Mucosa of gallbladder (tissue), 1 donor: ENCODE data around the gene KLK4. TPM values are rescaled to one million over a fixed set of nuclear protein-coding genes. Genes with fewer than 3 reads are reported as not detected.
"Not testable (repeated sequence)": the region's sequence is repeated elsewhere in the genome, so short reads cannot be mapped to it uniquely, and the experiment has no call there.

Experiments used
- DNase-seq: peaks from one replicate; pipeline ENCODE4 v3.0.0-alpha.2; 2020; ENCODE audit warnings: low spot score
- total RNA-seq: library from RNA; stranded (reverse); gene quantifications from one replicate; pipeline ENCODE4 v1.2.1, GENCODE V29; 2021
- donor health status: DM: no; HTN: no; CAD: no.

KLK4 gene
- total RNA-seq, 1 donor from 2014 or later: not detected

- no peak for DNase-seq
Measured at GRCh38 chr19:50912727-50913716, 1.8 kb upstream of the KLK4 start.

DNA sequence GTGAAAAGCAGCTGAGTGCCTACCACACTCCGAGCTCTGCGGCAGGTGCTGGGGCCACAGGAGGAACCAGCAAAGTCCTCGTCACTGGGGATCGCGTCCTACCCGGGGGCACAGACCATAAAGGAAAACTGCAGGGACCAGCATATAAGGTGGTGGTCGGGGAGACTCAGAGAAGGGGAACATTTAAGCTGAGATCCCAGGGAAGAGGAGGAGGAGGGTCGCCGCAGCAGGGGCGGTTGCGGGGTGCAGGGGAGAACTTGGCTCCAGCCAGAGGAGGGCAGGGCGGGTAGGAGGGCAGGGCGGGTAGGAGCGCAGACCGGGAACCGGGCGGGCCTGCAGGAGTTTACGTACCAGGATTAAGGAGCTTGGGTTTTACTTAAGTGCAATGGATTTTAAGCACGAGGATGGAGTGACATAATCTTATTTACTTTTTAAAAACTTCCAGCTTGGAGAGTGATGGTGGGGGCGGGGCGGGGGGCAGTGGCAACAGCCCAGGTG, 956 bp upstream of the KLK4 start:
- DNase-seq: no peak

- DNase-seq: no peak
Measured at GRCh38 chr19:50910722-50911121, 473 bp downstream of the KLK4 start.

GRCh38 chr19:50909240-50910070, 1.7 kb downstream of the KLK4 start:
- DNase-seq: peak; percentile 38

DNA sequence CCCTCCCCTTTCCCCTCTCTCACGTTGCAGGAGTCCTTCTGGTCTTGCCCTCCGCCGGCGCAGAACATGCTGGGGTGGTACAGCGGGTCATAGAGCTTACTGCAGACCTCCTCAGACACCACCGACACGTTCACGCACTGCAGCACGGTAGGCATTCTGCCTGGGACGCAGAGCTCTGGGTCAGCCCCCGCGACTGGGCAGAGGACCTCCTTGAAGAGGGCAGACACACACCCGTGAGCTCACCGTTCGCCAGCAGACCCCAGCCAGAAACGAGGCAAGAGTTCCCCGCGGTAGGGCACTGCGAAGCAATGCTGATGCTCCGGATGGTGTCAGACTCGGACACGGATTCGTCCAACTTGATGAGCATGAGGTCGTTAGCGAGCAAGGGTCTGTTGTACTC, 2.9 kb downstream of the KLK4 start:
- DNase-seq: no peak

GRCh38 chr19:50906217-50906616, 5.0 kb downstream of the KLK4 start:
- DNase-seq: no peak

DNA sequence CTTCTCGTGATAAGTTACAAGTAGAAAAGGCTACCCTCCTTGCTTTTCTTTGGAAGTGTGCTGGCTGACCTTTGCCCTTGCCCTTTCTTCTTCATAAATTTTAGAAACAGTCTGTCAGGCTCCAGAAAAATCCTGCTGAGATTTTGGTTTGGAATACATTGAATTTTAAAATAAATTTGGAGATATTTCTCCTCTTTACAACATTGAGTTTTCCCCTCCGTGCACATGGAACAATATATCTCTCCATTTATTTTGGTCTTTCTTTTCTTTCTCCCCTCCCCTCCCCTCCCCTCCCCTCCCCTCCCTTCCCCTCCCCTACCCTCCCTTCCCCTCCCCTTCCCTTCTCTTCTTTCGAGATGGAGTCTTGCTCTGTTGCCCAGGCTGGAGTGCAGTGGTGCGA, 8.6 kb downstream of the KLK4 start:
- no peak for DNase-seq

DNA sequence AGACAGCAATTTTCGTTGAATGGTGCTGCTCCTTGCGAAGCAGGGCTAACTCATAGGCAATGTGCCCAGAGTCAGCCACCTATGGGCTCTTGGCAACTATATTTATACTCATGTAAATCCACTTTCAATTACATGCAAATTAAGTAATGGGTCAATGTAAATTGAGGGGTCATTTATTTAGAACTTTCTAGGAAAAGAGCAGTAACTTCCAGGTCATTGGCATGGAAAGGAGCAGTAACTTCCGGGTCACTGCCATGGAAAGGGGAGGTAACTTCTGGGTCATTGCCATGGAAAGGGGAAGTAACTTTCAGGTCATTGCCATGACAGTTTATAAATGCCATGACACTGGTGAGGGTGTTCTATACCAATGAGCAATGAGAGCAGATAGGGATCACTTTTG, 11.6 kb downstream of the KLK4 start:
- no peak for DNase-seq

GRCh38 chr19:50898018-50898417, 13.2 kb downstream of the KLK4 start:
- no peak for DNase-seq

GRCh38 chr19:50897612-50898011, 13.6 kb downstream of the KLK4 start:
- DNase-seq: no peak

DNA sequence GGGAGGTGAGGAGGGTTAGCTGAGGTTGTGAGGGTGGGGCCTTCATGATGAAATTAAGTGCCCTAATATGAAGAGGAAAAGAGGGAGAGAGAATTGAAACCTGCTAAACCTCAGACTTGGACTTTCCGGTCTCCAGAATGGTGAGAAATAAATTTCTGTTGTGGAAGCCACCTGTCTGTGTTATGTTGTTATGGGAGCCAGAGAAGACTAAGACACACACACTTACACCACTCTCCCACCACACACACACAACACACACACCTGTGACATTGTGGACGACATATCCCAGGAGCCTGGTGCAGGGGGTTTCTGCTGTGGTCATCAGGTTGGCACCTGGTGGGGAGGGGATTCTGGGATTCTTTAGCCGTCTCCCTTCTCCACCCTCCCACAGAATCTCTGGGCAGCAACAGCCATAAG, 14.0 kb downstream of the KLK4 start:
- no peak for DNase-seq

GRCh38 chr19:50896591-50897190, 14.5 kb downstream of the KLK4 start:
- DNase-seq: no peak

- not testable (repeated sequence) for DNase-seq
Measured at GRCh38 chr19:50896089-50896590, 15.1 kb downstream of the KLK4 start.

DNA sequence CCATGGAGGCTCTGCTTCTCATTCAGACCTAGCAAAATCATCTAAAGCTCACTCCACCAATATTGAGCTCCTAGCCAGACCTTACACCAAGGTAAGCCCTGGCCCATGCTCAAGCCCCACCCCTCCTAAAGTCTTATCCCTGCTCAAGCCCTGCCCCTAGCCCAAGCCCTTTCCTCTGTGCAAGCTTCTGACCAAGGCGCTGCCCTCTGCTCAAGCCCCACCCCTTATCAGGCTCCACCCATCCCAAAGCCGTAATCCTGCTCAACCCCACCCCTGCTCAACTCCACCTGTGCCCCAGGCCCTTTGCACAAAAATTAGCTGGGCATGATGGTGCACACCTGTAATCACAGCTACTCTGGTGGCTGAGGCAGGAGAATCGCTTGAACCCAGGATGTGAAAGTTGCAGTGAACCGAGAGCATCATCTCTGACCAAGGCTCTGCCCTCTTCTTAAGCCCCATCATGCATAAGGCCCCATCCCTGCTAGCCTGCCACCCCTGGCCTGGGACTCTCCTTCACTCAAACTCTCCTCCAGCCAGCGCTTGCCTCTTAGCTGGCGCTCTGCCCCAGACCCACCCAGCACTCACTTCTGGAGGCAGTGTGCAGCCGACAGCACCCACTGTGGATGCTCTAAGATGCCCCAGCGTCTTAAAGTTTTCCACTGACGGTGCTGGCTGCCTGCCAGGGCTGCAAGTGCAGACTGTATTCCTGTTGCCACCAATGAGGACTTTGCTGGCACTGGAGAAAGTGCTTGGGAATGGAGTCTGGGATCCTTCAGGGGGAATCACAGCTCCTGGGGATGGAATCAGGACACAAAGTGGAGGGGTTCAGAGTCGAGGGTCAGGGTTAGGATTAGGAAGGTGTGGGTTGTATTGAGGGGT, 16.5 kb downstream of the KLK4 start:
- no peak for DNase-seq

- no peak for DNase-seq
Measured at GRCh38 chr19:50893047-50893736, 18.0 kb downstream of the KLK4 start.

DNA sequence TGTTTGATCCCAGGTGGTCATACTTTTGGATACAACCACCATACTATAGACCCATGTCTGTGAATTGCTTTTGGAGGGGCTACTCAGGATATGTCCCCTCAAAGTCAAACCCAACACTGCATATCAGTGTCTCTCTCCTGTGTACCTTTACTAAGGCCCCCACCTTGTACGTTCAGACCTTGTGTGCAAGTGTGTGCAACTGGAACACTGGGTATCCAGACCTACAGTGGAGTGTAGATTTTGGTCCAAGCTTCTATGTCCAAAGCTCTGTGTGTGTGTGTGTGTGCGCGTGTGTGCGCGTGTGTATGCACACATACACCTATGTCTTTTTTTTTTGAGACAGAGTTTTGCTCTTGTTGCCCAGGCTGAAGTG, 20.0 kb downstream of the KLK4 start:
- no peak for DNase-seq

GRCh38 chr19:50890422-50891252, 20.6 kb downstream of the KLK4 start:
- DNase-seq: no peak

DNA sequence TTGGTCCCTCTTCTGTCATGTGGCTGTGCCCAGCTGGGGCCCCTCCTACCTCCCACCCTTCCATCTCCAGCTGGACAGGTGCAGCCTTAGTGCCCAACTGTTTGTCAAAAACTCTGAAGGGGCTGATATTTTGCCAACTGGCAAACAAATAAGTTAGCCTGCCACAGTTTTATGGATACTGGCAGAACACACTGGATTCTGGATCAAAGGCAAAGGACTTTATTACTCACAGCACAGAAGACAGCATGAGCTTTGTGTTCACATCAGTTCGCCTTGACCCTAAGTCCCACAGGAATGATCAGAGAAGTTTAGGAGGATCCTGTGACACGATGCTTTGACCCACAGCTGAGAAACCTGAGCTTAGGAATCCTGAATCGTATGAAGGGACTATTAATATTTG, 21.6 kb downstream of the KLK4 start:
- DNase-seq: no peak

DNA sequence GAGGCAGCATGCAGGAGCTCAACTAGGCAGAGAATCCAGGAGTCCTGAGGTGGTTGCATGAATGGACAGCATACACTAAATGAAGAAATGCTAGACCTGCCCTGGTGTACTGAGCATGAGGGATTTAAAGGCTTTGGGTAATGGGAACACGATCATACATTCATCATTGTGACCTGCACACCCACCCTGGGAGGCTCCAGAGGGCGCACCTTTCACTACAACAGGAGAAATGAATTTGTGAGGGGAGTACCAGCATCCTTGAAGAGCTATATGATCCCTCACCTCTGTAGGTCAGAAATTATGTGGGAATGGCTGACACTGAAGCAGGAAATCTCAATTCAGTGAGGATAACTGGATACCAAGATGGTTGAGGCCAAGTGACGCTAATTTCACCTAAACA, 29.0 kb downstream of the KLK4 start:
- no peak for DNase-seq
